IMR-90 (cell line): Measurements from ENCODE around the gene HMOX1. TPM values are rescaled to one million over a fixed set of nuclear protein-coding genes. Genes with fewer than 3 reads are reported as not detected.

Experiments used
- ATAC-seq: fragments of 200-7000 bp; cut with Tn5 transposase; 2 replicates; pipeline ENCODE4 v1.9.1; 2020; ENCODE audit warnings: low read depth, mild to moderate bottlenecking, moderate library complexity
- BruUV-seq: library from RNA; stranded (reverse); fragments of 400-500 nt; replicated peaks from 2 replicates; lab custom pipeline; 2021; lab: Mats Ljungman, UMichigan
- CTCF ChIA-PET: fragments of 300-600 bp; formaldehyde crosslinking; extraction: SDS; loops from one replicate; lab custom pipeline; 2021; ENCODE audit warnings: antibody characterized with exemption; lab: Yijun Ruan, JAX
- POLR2A ChIA-PET: fragments of 300-600 bp; sonication (Branson Sonifier 250); formaldehyde crosslinking; loops from one replicate; lab custom pipeline; 2022; ENCODE audit warnings: antibody characterized with exemption; ENCODE audit not compliant: unreplicated experiment; lab: Charles Lee
- DNase-seq: peaks from one replicate; pipeline ENCODE4 v3.0.0; 2013
- H2AFZ ChIP-seq: replicated peaks from 2 replicates; pipeline ENCODE3; 2013; ENCODE audit warnings: low read length, mild to moderate bottlenecking; ENCODE audit not compliant: poor library complexity
- H2AK5ac ChIP-seq: 2 replicates; pipeline ENCODE4 v1.6.1; 2013; ENCODE audit warnings: low read depth, low read length, inconsistent platforms
- H2AK9ac ChIP-seq: replicated peaks from 2 replicates; pipeline ENCODE3; 2013; ENCODE audit warnings: mild to moderate bottlenecking, low read depth, low read length, moderate library complexity; ENCODE audit not compliant: poor library complexity
- H2BK120ac ChIP-seq: 2 replicates; pipeline ENCODE4 v1.6.1; 2013; ENCODE audit warnings: low read depth, low read length, inconsistent platforms
- H2BK15ac ChIP-seq: 3 replicates; pipeline ENCODE4 v1.6.1; 2013; ENCODE audit warnings: low read depth, low read length, inconsistent platforms
- H2BK20ac ChIP-seq: 2 replicates; pipeline ENCODE4 v1.6.1; 2013; ENCODE audit warnings: low read depth, mild to moderate bottlenecking, inconsistent platforms, low read length, moderate library complexity
- H2BK5ac ChIP-seq: 2 replicates; pipeline ENCODE4 v1.6.1; 2013; ENCODE audit warnings: mild to moderate bottlenecking, low read depth, low read length, inconsistent platforms; ENCODE audit not compliant: poor library complexity, severe bottlenecking
- H3K14ac ChIP-seq: replicated peaks from 2 replicates; pipeline ENCODE4 v1.6.1; 2013; ENCODE audit warnings: low read depth, low read length, inconsistent platforms
- H3K18ac ChIP-seq: 2 replicates; pipeline ENCODE4 v1.6.1; 2013; ENCODE audit warnings: low read depth, low read length, control low read depth
- H3K23ac ChIP-seq: 2 replicates; pipeline ENCODE4 v1.6.1; 2013; ENCODE audit warnings: low read depth, low read length, inconsistent platforms
- H3K27ac ChIP-seq: 2 replicates; pipeline ENCODE4 v1.5.1; 2013; ENCODE audit warnings: mild to moderate bottlenecking, control low read depth, low read length; ENCODE audit not compliant: insufficient read depth
- H3K27me3 ChIP-seq: 2 replicates; pipeline ENCODE4 v1.6.1; 2013; ENCODE audit warnings: low read length; ENCODE audit not compliant: control insufficient read depth, insufficient read depth
- H3K36me3 ChIP-seq: 2 replicates; pipeline ENCODE4 v1.6.1; 2013; ENCODE audit warnings: low read length, mixed read lengths; ENCODE audit not compliant: control insufficient read depth, insufficient read depth
- H3K4ac ChIP-seq: 2 replicates; pipeline ENCODE4 v1.6.1; 2013; ENCODE audit warnings: low read depth, low read length, inconsistent platforms
- H3K4me1 ChIP-seq: 2 replicates; pipeline ENCODE4 v1.6.1; 2013; ENCODE audit warnings: low read length, mixed read lengths; ENCODE audit not compliant: control insufficient read depth, insufficient read depth
- H3K4me2 ChIP-seq: 2 replicates; pipeline ENCODE4 v1.6.1; 2013; ENCODE audit warnings: low read depth, mild to moderate bottlenecking, control low read depth, low read length, moderate library complexity
- H3K4me3 ChIP-seq: 2 replicates; pipeline ENCODE4 v1.5.1; 2013; ENCODE audit warnings: low read depth, mild to moderate bottlenecking, control low read depth, low read length, moderate library complexity; ENCODE audit not compliant: insufficient read depth
- H3K56ac ChIP-seq: 2 replicates; pipeline ENCODE4 v1.6.1; 2013; ENCODE audit warnings: low read length, inconsistent platforms; ENCODE audit not compliant: insufficient read depth; ENCODE audit errors: extremely low read depth
- H3K79me1 ChIP-seq, 2 experiments: 2 replicates each; pipeline ENCODE4 v1.6.1; 2013; ENCODE audit warnings: low read length in 2 of 2, inconsistent platforms in 1 of 2, low read depth in 1 of 2
- H3K9ac ChIP-seq: 2 replicates; pipeline ENCODE4 v1.6.1; 2013; ENCODE audit warnings: low read depth, low read length, control low read depth
- H3K9me1 ChIP-seq: 2 replicates; pipeline ENCODE4 v1.6.1; 2013; ENCODE audit warnings: low read length, inconsistent platforms; ENCODE audit not compliant: insufficient read depth
- H3K9me3 ChIP-seq: 2 replicates; pipeline ENCODE4 v1.6.1; 2013; ENCODE audit warnings: low read length; ENCODE audit not compliant: control insufficient read depth, insufficient read depth
- H4K20me1 ChIP-seq: 2 replicates; pipeline ENCODE4 v1.6.1; 2013; ENCODE audit warnings: low read length, inconsistent platforms; ENCODE audit not compliant: insufficient read depth
- H4K5ac ChIP-seq: 2 replicates; pipeline ENCODE4 v1.6.1; 2013; ENCODE audit warnings: mild to moderate bottlenecking, low read depth, low read length, control low read depth
- H4K8ac ChIP-seq, 2 experiments: 2 replicates each; pipeline ENCODE4 v1.6.1; 2013; ENCODE audit warnings: low read depth in 2 of 2, low read length in 2 of 2, control low read depth in 1 of 2, inconsistent platforms in 1 of 2
- H4K91ac ChIP-seq: 2 replicates; pipeline ENCODE4 v1.6.1; 2013; ENCODE audit warnings: low read depth, low read length, inconsistent platforms; ENCODE audit not compliant: insufficient read depth
- BHLHE40 ChIP-seq: fragments of 150-350 bp; IDR thresholded peaks from 2 replicates; pipeline ENCODE4 v1.6.1; 2016; ENCODE audit warnings: mild to moderate bottlenecking, low read depth, low read length
- CEBPB ChIP-seq: IDR thresholded peaks from 2 replicates; pipeline ENCODE4 v1.6.1; 2012; ENCODE audit warnings: low read depth, low read length, improper control_type of control experiment
- CHD1 ChIP-seq: IDR thresholded peaks from 2 replicates; pipeline ENCODE4 v1.6.1; 2012; ENCODE audit warnings: low read depth, low read length, improper control_type of control experiment
- FOS ChIP-seq: fragments of 150-350 bp; IDR thresholded peaks from 2 replicates; pipeline ENCODE4 v1.6.1; 2016; ENCODE audit warnings: low read depth, low read length
- MAFK ChIP-seq: IDR thresholded peaks from 2 replicates; pipeline ENCODE4 v1.6.1; 2012; ENCODE audit warnings: low read depth, low read length, improper control_type of control experiment
- MAZ ChIP-seq: IDR thresholded peaks from 2 replicates; pipeline ENCODE4 v1.6.1; 2012; ENCODE audit warnings: low read depth, mild to moderate bottlenecking, low read length, improper control_type of control experiment, moderate library complexity, borderline replicate concordance
- MXI1 ChIP-seq: IDR thresholded peaks from 2 replicates; pipeline ENCODE4 v1.6.1; 2012; ENCODE audit warnings: low read depth, mild to moderate bottlenecking, low read length, moderate library complexity, borderline replicate concordance
- NFE2L2 ChIP-seq: fragments of 150-350 bp; IDR thresholded peaks from 2 replicates; pipeline ENCODE4 v1.6.1; 2016; ENCODE audit warnings: low read depth, mild to moderate bottlenecking, low read length
- POLR2A ChIP-seq: IDR thresholded peaks from 2 replicates; pipeline ENCODE4 v1.6.1; 2012; ENCODE audit warnings: mild to moderate bottlenecking, low read depth, low read length
- RAD21 ChIP-seq: IDR thresholded peaks from 2 replicates; pipeline ENCODE4 v1.6.1; 2012; ENCODE audit warnings: low read length, improper control_type of control experiment
- RCOR1 ChIP-seq: IDR thresholded peaks from 2 replicates; pipeline ENCODE4 v1.6.1; 2012; ENCODE audit warnings: mild to moderate bottlenecking, low read length, improper control_type of control experiment; ENCODE audit not compliant: insufficient replicate concordance
- RFX5 ChIP-seq: IDR thresholded peaks from 2 replicates; pipeline ENCODE4 v1.8.0; 2012; ENCODE audit warnings: low read depth, mild to moderate bottlenecking, low read length, moderate library complexity
- SMC3 ChIP-seq: fragments of 150-350 bp; IDR thresholded peaks from 2 replicates; pipeline ENCODE4 v1.6.1; 2016; ENCODE audit warnings: low read depth, mild to moderate bottlenecking, antibody characterized with exemption, low read length, moderate library complexity
- WGBS, 2 experiments: methylation state at CpG; one replicate each; pipeline versions ENCODE4 v1.1.5 to v1.1.7; 2013; ENCODE audit warnings: missing lambda C conversion rate in 2 of 2; ENCODE audit not compliant: insufficient read length in 1 of 2; ENCODE audit errors: extremely low coverage in 2 of 2; 5-methylcytosine and 5-hydroxymethylcytosine counted together
- dilution Hi-C: fragments of 300-500 bp; cut with HindIII; formaldehyde crosslinking; loops from one replicate; pipeline ENCODE4 v1.14.3; 2018; ENCODE audit warnings: low sequenced_read_pairs; ENCODE audit not compliant: unreplicated experiment
- in situ Hi-C: fragments of 300-500 bp; cut with MboI; formaldehyde crosslinking; loops from 3 replicates; pipeline ENCODE4 v1.14.3; 2019; ENCODE audit warnings: low sequenced_read_pairs, inconsistent platforms, mixed read lengths
- intact Hi-C: fragments of 100-400 bp; cut with micrococcal nuclease; formaldehyde crosslinking; loops from 2 replicates; pipeline ENCODE4 v1.10.0; 2022
- polyA plus RNA-seq, 3 experiments: library from polyadenylated mRNA; depleted of rRNA; stranded (reverse); fragments of >200 nt; gene quantifications; 2 replicates each; pipeline ENCODE4 v1.2.3, GENCODE V29; 2012; ENCODE audit warnings: low replicate concordance in 1 of 3
- total RNA-seq: library from RNA; depleted of rRNA; stranded (reverse); fragments of >200 nt; gene quantifications from 2 replicates; pipeline ENCODE4 v1.2.3, GENCODE V29; 2012
- TF ChIP-seq, protein P1 (sequence below): conservative IDR thresholded peaks from 2 replicates; pipeline ENCODE4 v1.5.1; 2012; ENCODE audit warnings: mild to moderate bottlenecking, low read depth, low read length, improper control_type of control experiment
- TF ChIP-seq, protein P2 (sequence below): fragments of 150-350 bp; IDR thresholded peaks from 2 replicates; pipeline ENCODE4 v1.6.1; 2016; ENCODE audit warnings: low read depth, mild to moderate bottlenecking, low read length, moderate library complexity, borderline replicate concordance
- TF ChIP-seq, protein P3 (sequence below): fragments of 150-350 bp; IDR thresholded peaks from 2 replicates; pipeline ENCODE4 v1.6.1; 2017; ENCODE audit warnings: mild to moderate bottlenecking, antibody characterized with exemption, low read length, low read depth

HMOX1 gene
- total and polyA plus RNA-seq, 2 of the 4 experiments (the other 2 are of a cell fraction), result 23.1 to 50.5 TPM

DNA sequence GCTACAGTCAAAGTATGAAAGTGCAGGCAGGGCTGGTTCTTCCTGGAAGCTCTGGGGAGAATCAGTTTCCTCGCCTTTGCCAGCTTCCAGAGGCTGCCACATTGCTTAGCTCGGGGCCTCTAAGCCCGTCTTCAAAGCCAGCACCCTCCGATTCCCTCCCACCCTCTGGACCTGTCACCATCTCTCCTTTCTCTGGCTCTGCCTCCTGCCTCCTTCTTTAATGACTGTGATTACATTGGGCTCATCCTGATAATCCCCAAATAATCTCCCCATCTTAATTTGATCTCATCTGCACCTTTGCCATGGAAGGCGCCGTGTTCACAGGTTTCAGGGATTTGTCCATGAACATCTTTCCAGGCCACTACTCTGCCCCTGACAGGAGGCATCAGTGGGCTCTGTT, 61.6 kb downstream of the HMOX1 start:
- no peak overlapping the region for H3K14ac ChIP-seq
- H2AK9ac ChIP-seq, result no peak overlapping the region
- no peak overlapping the region for H4K8ac ChIP-seq
- H2AFZ ChIP-seq, result no peak overlapping the region
- ChIA-PET POLR2A (no interaction called here), CTCF (no interaction called here)
- in situ Hi-C loops, result no loop called here
- H3K4me1 ChIP-seq, result peaks cover 12% of the 10 kb centered on the region
- H3K18ac ChIP-seq, result no peak overlapping the region
- no peak overlapping the region for H2AK5ac ChIP-seq
- no peak overlapping the region for H3K4me3 ChIP-seq
- peaks cover 0 to 6% of the 10 kb centered on the region in 2 experiments; a peak in 1 of 4 replicates for H3K79me1 ChIP-seq
- H4K5ac ChIP-seq, result no peak overlapping the region
- no TSS peak for BruUV-seq
- H3K23ac ChIP-seq, result no peak overlapping the region
- H2BK15ac ChIP-seq, result no peak overlapping the region
- H3K36me3 ChIP-seq, result no peaks in the 10 kb centered on the region
- no peak overlapping the region for H3K56ac ChIP-seq
- H3K4me2 ChIP-seq, result no peak overlapping the region
- ATAC-seq, result no peak
- no peak overlapping the region for H3K4ac ChIP-seq
- dilution Hi-C loops, result no loop called here
- H2BK5ac ChIP-seq, result no peak overlapping the region
- no peaks in the 10 kb centered on the region for H3K9me3 ChIP-seq
- no peak for DNase-seq
- H3K27me3 ChIP-seq, result no peaks in the 10 kb centered on the region
- no peak overlapping the region for H3K27ac ChIP-seq
- H2BK120ac ChIP-seq, result no peak overlapping the region
- H4K20me1 ChIP-seq, result no peaks in the 10 kb centered on the region
- no peak overlapping the region for H2BK20ac ChIP-seq
- TF ChIP-seq RCOR1, result no peak
- TF ChIP-seq SMC3, result no peak
- TF ChIP-seq, protein P1, sequence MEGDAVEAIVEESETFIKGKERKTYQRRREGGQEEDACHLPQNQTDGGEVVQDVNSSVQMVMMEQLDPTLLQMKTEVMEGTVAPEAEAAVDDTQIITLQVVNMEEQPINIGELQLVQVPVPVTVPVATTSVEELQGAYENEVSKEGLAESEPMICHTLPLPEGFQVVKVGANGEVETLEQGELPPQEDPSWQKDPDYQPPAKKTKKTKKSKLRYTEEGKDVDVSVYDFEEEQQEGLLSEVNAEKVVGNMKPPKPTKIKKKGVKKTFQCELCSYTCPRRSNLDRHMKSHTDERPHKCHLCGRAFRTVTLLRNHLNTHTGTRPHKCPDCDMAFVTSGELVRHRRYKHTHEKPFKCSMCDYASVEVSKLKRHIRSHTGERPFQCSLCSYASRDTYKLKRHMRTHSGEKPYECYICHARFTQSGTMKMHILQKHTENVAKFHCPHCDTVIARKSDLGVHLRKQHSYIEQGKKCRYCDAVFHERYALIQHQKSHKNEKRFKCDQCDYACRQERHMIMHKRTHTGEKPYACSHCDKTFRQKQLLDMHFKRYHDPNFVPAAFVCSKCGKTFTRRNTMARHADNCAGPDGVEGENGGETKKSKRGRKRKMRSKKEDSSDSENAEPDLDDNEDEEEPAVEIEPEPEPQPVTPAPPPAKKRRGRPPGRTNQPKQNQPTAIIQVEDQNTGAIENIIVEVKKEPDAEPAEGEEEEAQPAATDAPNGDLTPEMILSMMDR, result no peak
- no peak for TF ChIP-seq MAFK
- no peak for TF ChIP-seq MXI1
- TF ChIP-seq POLR2A, result no peak
- TF ChIP-seq FOS, result no peak
- TF ChIP-seq CHD1, result no peak
- TF ChIP-seq RFX5, result no peak
- TF ChIP-seq, protein P2, sequence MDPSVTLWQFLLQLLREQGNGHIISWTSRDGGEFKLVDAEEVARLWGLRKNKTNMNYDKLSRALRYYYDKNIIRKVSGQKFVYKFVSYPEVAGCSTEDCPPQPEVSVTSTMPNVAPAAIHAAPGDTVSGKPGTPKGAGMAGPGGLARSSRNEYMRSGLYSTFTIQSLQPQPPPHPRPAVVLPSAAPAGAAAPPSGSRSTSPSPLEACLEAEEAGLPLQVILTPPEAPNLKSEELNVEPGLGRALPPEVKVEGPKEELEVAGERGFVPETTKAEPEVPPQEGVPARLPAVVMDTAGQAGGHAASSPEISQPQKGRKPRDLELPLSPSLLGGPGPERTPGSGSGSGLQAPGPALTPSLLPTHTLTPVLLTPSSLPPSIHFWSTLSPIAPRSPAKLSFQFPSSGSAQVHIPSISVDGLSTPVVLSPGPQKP, result no peak
- no peak for TF ChIP-seq MAZ
- TF ChIP-seq BHLHE40, result no peak
- no peak for TF ChIP-seq NFE2L2
- no peak for TF ChIP-seq CEBPB
- no peak for TF ChIP-seq RAD21
- TF ChIP-seq, protein P3, sequence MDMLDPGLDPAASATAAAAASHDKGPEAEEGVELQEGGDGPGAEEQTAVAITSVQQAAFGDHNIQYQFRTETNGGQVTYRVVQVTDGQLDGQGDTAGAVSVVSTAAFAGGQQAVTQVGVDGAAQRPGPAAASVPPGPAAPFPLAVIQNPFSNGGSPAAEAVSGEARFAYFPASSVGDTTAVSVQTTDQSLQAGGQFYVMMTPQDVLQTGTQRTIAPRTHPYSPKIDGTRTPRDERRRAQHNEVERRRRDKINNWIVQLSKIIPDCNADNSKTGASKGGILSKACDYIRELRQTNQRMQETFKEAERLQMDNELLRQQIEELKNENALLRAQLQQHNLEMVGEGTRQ, result no peak
- intact Hi-C loops, result no loop called here
- H3K9ac ChIP-seq, result no peak overlapping the region
- no peak overlapping the region for H4K91ac ChIP-seq
- H3K9me1 ChIP-seq, result peaks cover 13% of the 10 kb centered on the region
- WGBS, 2 experiments, result 60% methylated on average over 1 of the region's 6 CpGs; no CpG with 5 or more reads in 1 of the 2 experiments
